HCT116 (cell line): ENCODE data around the gene FNDC3A. TPM values are rescaled to one million over a fixed set of nuclear protein-coding genes. Genes with fewer than 3 reads are reported as not detected.

Experiments used
- ATAC-seq: fragments of 200-7000 bp; cut with Tn5 transposase; 2 replicates; pipeline ENCODE4 v1.9.1; 2020; ENCODE audit warnings: mild to moderate bottlenecking, moderate library complexity
- BruUV-seq: library from RNA; stranded (reverse); fragments of 400-500 nt; replicated peaks from 2 replicates; lab custom pipeline; 2021; lab: Mats Ljungman, UMichigan
- CTCF ChIA-PET: fragments of 300-600 bp; sonication (Branson Sonifier 250); formaldehyde crosslinking; loops from one replicate; lab custom pipeline; 2021; ENCODE audit warnings: antibody characterized with exemption; lab: Charles Lee
- POLR2A ChIA-PET: fragments of 300-600, 350-600 bp; sonication (Branson Sonifier 250); formaldehyde crosslinking; loops from one replicate; lab custom pipeline; 2021; ENCODE audit warnings: antibody characterized with exemption; lab: Charles Lee
- RAD21 ChIA-PET, 2 experiments: fragments of 300-600 bp; sonication (Branson Sonifier 250); formaldehyde crosslinking; loops; one replicate each; lab custom pipeline; 2023; ENCODE audit warnings: low total read pairs in 2 of 2; ENCODE audit not compliant: uncharacterized antibody in 2 of 2, unreplicated experiment in 2 of 2, low non-redundant PET in 1 of 2; lab: Charles Lee
- DNase-seq: peaks from one replicate; pipeline ENCODE4 v3.0.0-alpha.2; 2010; ENCODE audit warnings: low read depth, low spot score
- H2AFZ ChIP-seq: fragments of 200-600 bp; shearing (Covaris generic), sonication (generic); 2 replicates; pipeline ENCODE4 v1.6.1; 2017; ENCODE audit warnings: low read depth, mixed run types, mixed read lengths, antibody characterized with exemption, low read length; ENCODE audit not compliant: poor library complexity, severe bottlenecking
- H3K27ac ChIP-seq: 2 replicates; pipeline ENCODE4 v1.5.1; 2012; ENCODE audit warnings: low read depth, low read length
- H3K27me3 ChIP-seq: fragments of 200-600 bp; sonication (generic); 2 replicates; pipeline ENCODE4 v1.6.1; 2016; ENCODE audit warnings: mixed run types, low read length, mixed read lengths; ENCODE audit not compliant: insufficient read depth
- H3K36me3 ChIP-seq, 2 experiments: fragments of 200-500 bp in 1 of 2; fragments of 200-600 bp in 1 of 2; sonication (Bioruptor generic) in 1 of 2; sonication (generic) in 1 of 2; 2 replicates each; pipeline versions ENCODE4 v1.5.1 to v1.6.1; 2014 to 2016; ENCODE audit warnings: low read length in 2 of 2, inconsistent platforms in 1 of 2, mixed read lengths in 1 of 2, mixed run types in 1 of 2; ENCODE audit not compliant: insufficient read depth in 2 of 2, control insufficient read depth in 1 of 2
- H3K4me1 ChIP-seq, 2 experiments: fragments of 200-600 bp in 1 of 2; sonication (generic) in 1 of 2; 2 replicates each; pipeline versions ENCODE4 v1.5.1 to v1.6.1; 2012 to 2017; ENCODE audit warnings: low read length in 2 of 2, inconsistent platforms in 1 of 2, mild to moderate bottlenecking in 1 of 2, mixed read lengths in 1 of 2, mixed run types in 1 of 2, moderate library complexity in 1 of 2; ENCODE audit not compliant: insufficient read depth in 2 of 2, control insufficient read depth in 1 of 2
- H3K4me2 ChIP-seq: fragments of 200-600 bp; sonication (generic); 2 replicates; pipeline ENCODE4 v1.6.1; 2017; ENCODE audit warnings: mixed run types, low read length, mixed read lengths
- H3K4me3 ChIP-seq, 2 experiments: fragments of 200-600 bp in 1 of 2; sonication (generic) in 1 of 2; replicated peaks in 1 of 2; 2 replicates each; pipeline ENCODE4 v1.5.1; 2011 to 2016; ENCODE audit warnings: low read length in 2 of 2, control low read depth in 1 of 2, low read depth in 1 of 2, mild to moderate bottlenecking in 1 of 2, mixed read lengths in 1 of 2, mixed run types in 1 of 2
- H3K79me2 ChIP-seq: fragments of 200-600 bp; sonication (generic); 2 replicates; pipeline ENCODE4 v1.6.1; 2017; ENCODE audit warnings: mild to moderate bottlenecking, mixed run types, low read length, moderate library complexity, mixed read lengths; ENCODE audit not compliant: insufficient read depth
- H3K9ac ChIP-seq: fragments of 200-600 bp; sonication (generic); 2 replicates; pipeline ENCODE4 v1.6.1; 2016; ENCODE audit warnings: low read length, mixed read lengths
- H3K9me2 ChIP-seq: fragments of 200-600 bp; sonication (generic), shearing (Covaris generic); 2 replicates; pipeline ENCODE4 v1.6.1; 2017; ENCODE audit warnings: mixed run types, mild to moderate bottlenecking, moderate library complexity; ENCODE audit not compliant: insufficient read depth
- H3K9me3 ChIP-seq, 2 experiments: fragments of 200-500 bp in 1 of 2; fragments of 200-600 bp in 1 of 2; sonication (Bioruptor generic) in 1 of 2; sonication (generic) in 1 of 2; 2 replicates each; pipeline ENCODE4 v1.6.1; 2014 to 2017; ENCODE audit warnings: low read length in 2 of 2, mixed read lengths in 2 of 2, inconsistent platforms in 1 of 2, low read depth in 1 of 2, mild to moderate bottlenecking in 1 of 2, mixed run types in 1 of 2, moderate library complexity in 1 of 2; ENCODE audit not compliant: control insufficient read depth in 1 of 2, insufficient read depth in 1 of 2
- H4K20me1 ChIP-seq: fragments of 200-600 bp; sonication (generic), shearing (Covaris generic); 2 replicates; pipeline ENCODE4 v1.6.1; 2017; ENCODE audit warnings: mixed run types, mild to moderate bottlenecking, moderate library complexity; ENCODE audit not compliant: insufficient read depth
- CEBPB ChIP-seq: IDR thresholded peaks from 2 replicates; pipeline ENCODE4 v1.6.1; 2012; ENCODE audit warnings: low read depth
- EGR1 ChIP-seq: IDR thresholded peaks from 2 replicates; pipeline ENCODE4 v1.6.1; 2012; ENCODE audit warnings: low read depth
- ELF1 ChIP-seq: IDR thresholded peaks from 2 replicates; pipeline ENCODE4 v1.6.1; 2012; ENCODE audit warnings: low read depth, borderline replicate concordance
- EZH2phosphoT487 ChIP-seq: fragments of 200-600 bp; IDR thresholded peaks from 2 replicates; pipeline ENCODE4 v1.6.1; 2018; ENCODE audit warnings: antibody characterized with exemption, borderline replicate concordance
- FOSL1 ChIP-seq: IDR thresholded peaks from 2 replicates; pipeline ENCODE4 v1.6.1; 2012; ENCODE audit warnings: low read depth
- JUND ChIP-seq: IDR thresholded peaks from 2 replicates; pipeline ENCODE4 v1.6.1; 2012
- POLR2A ChIP-seq: IDR thresholded peaks from 2 replicates; pipeline ENCODE4 v1.7.0; 2011; ENCODE audit warnings: borderline replicate concordance; ENCODE audit not compliant: insufficient read depth, insufficient read length; ENCODE audit errors: extremely low read depth
- POLR2AphosphoS5 ChIP-seq: IDR thresholded peaks from 2 replicates; pipeline ENCODE4 v1.6.1; 2011; ENCODE audit warnings: mild to moderate bottlenecking, low read depth, low read length, moderate library complexity
- RAD21 ChIP-seq: IDR thresholded peaks from 2 replicates; pipeline ENCODE4 v1.6.1; 2012; ENCODE audit warnings: low read depth, mild to moderate bottlenecking
- SRF ChIP-seq: IDR thresholded peaks from 2 replicates; pipeline ENCODE4 v1.6.1; 2012; ENCODE audit warnings: low read depth
- TCF7L2 ChIP-seq: IDR thresholded peaks from 2 replicates; pipeline ENCODE4 v1.7.0; 2011; ENCODE audit warnings: borderline replicate concordance, inconsistent platforms; ENCODE audit not compliant: insufficient read depth, insufficient read length; ENCODE audit errors: extremely low read depth
- intact Hi-C: fragments of 100-400 bp; cut with micrococcal nuclease; formaldehyde crosslinking; loops from 2 replicates; pipeline ENCODE4 v1.10.0; 2022
- total RNA-seq: library from RNA; stranded (reverse); gene quantifications from one replicate; pipeline ENCODE4 v1.2.1, GENCODE V29; 2021; ENCODE audit not compliant: unreplicated experiment
- TF ChIP-seq, protein P1 (sequence below): IDR thresholded peaks from 2 replicates; pipeline ENCODE4 v1.6.1; 2012; ENCODE audit warnings: low read depth
- TF ChIP-seq, protein P2 (sequence below), 3 experiments: fragments of 200-600 bp in 1 of 3; sonication (generic) in 1 of 3; IDR thresholded peaks in 2 of 3; conservative IDR thresholded peaks in 1 of 3; 2 replicates each; pipeline ENCODE4 v1.5.1; 2012 to 2017; ENCODE audit warnings: low read depth in 2 of 3, low read length in 2 of 3, antibody characterized with exemption in 1 of 3, borderline replicate concordance in 1 of 3, control low read depth in 1 of 3, mild to moderate bottlenecking in 1 of 3, mixed read lengths in 1 of 3, mixed run types in 1 of 3, moderate library complexity in 1 of 3; ENCODE audit not compliant: insufficient read depth in 1 of 3
- TF ChIP-seq, protein P3 (sequence below): IDR thresholded peaks from 2 replicates; pipeline ENCODE4 v1.6.1; 2011; ENCODE audit warnings: mild to moderate bottlenecking, low read length, moderate library complexity; ENCODE audit not compliant: insufficient replicate concordance; ENCODE audit errors: extremely low read depth

The FNDC3A gene
- total RNA-seq, 1 experiment from 2014 or later = 30.5 TPM

DNA sequence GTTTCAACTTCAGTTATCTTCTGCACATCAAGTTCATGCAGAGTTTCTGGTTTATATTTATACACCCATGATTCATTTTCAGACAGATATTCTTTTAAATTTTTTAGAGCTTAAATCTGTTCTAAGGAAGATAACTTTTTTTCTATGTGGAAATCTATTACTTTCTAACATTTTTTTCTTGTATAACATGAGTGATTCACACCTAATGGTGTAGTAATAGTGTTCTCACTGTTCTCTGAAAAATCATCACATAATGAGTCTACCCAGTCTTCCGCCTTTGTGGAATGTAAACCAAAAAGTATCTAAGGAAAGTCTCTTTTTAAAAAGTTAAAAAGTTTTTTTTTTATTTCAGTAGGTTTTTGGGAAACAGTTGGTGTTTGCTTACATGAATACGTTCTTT, 70.8 kb downstream of the FNDC3A start:
- H3K9me3 ChIP-seq = no peaks in the 10 kb centered on the region
- no peaks in the 10 kb centered on the region; the same call in 1 of the 2 replicates for H3K9me2 ChIP-seq
- ChIA-PET POLR2A (no interaction called here), CTCF (no interaction called here), RAD21 (no interaction called here)
- no peak overlapping the region for H3K4me2 ChIP-seq
- no peaks in the 10 kb centered on the region for H3K27me3 ChIP-seq
- H2AFZ ChIP-seq = no peak overlapping the region
- no peak overlapping the region for H3K4me3 ChIP-seq
- DNase-seq (no peak), ATAC-seq (no peak)
- no TSS peak for BruUV-seq
- TF ChIP-seq FOSL1 = no peak
- no peak for TF ChIP-seq POLR2AphosphoS5
- no peak overlapping the region for H3K9ac ChIP-seq
- H3K27ac ChIP-seq = no peak overlapping the region
- no peaks in the 10 kb centered on the region for H4K20me1 ChIP-seq
- no peaks in the 10 kb centered on the region; a peak in 1 of 4 replicates for H3K36me3 ChIP-seq
- no peaks in the 10 kb centered on the region for H3K4me1 ChIP-seq
- intact Hi-C loops = no loop called here
- no peaks in the 10 kb centered on the region for H3K79me2 ChIP-seq

DNA sequence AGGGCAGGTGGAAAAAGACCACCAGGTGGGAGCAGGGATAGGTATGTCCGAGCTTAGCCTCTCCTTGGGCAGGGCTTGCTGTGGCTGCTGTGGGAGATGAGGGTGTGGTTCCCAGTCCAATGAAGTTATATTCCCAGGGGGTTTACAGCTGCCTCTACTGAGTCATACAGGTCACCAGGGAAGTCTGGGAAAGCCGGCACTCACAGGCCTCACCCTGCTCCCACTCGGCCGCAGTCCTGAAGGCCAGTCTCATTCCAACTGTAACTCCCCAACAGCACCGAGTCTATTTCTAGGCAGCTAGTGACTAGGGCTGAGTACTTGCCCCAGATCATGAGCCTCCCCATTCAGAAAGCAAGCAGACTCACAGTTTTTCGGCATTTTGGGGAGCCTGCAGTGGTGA, 77.1 kb downstream of the FNDC3A start:
- intact Hi-C loops = no loop called here
- POLR2A ChIA-PET = no interaction called here
- TF ChIP-seq POLR2A (no peak), EZH2phosphoT487 (no peak), RAD21 (no peak), POLR2AphosphoS5 (no peak), ELF1 (no peak), JUND (no peak), SRF (no peak), EGR1 (no peak), CEBPB (no peak), TCF7L2 (no peak)
- TF ChIP-seq, protein P1, sequence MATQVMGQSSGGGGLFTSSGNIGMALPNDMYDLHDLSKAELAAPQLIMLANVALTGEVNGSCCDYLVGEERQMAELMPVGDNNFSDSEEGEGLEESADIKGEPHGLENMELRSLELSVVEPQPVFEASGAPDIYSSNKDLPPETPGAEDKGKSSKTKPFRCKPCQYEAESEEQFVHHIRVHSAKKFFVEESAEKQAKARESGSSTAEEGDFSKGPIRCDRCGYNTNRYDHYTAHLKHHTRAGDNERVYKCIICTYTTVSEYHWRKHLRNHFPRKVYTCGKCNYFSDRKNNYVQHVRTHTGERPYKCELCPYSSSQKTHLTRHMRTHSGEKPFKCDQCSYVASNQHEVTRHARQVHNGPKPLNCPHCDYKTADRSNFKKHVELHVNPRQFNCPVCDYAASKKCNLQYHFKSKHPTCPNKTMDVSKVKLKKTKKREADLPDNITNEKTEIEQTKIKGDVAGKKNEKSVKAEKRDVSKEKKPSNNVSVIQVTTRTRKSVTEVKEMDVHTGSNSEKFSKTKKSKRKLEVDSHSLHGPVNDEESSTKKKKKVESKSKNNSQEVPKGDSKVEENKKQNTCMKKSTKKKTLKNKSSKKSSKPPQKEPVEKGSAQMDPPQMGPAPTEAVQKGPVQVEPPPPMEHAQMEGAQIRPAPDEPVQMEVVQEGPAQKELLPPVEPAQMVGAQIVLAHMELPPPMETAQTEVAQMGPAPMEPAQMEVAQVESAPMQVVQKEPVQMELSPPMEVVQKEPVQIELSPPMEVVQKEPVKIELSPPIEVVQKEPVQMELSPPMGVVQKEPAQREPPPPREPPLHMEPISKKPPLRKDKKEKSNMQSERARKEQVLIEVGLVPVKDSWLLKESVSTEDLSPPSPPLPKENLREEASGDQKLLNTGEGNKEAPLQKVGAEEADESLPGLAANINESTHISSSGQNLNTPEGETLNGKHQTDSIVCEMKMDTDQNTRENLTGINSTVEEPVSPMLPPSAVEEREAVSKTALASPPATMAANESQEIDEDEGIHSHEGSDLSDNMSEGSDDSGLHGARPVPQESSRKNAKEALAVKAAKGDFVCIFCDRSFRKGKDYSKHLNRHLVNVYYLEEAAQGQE = no peak
- TF ChIP-seq, protein P2, sequence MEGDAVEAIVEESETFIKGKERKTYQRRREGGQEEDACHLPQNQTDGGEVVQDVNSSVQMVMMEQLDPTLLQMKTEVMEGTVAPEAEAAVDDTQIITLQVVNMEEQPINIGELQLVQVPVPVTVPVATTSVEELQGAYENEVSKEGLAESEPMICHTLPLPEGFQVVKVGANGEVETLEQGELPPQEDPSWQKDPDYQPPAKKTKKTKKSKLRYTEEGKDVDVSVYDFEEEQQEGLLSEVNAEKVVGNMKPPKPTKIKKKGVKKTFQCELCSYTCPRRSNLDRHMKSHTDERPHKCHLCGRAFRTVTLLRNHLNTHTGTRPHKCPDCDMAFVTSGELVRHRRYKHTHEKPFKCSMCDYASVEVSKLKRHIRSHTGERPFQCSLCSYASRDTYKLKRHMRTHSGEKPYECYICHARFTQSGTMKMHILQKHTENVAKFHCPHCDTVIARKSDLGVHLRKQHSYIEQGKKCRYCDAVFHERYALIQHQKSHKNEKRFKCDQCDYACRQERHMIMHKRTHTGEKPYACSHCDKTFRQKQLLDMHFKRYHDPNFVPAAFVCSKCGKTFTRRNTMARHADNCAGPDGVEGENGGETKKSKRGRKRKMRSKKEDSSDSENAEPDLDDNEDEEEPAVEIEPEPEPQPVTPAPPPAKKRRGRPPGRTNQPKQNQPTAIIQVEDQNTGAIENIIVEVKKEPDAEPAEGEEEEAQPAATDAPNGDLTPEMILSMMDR (IDR thresholded peaks at IDR 0.05 in 2 of 3, conservative IDR thresholded peaks at IDR 0.05 in 1 of 3; ENCODE audit: borderline replicate concordance in 1 of 3, insufficient read depth in 1 of 3, low read depth in 2 of 3, low read length in 2 of 3) = no peak
- TF ChIP-seq, protein P3, sequence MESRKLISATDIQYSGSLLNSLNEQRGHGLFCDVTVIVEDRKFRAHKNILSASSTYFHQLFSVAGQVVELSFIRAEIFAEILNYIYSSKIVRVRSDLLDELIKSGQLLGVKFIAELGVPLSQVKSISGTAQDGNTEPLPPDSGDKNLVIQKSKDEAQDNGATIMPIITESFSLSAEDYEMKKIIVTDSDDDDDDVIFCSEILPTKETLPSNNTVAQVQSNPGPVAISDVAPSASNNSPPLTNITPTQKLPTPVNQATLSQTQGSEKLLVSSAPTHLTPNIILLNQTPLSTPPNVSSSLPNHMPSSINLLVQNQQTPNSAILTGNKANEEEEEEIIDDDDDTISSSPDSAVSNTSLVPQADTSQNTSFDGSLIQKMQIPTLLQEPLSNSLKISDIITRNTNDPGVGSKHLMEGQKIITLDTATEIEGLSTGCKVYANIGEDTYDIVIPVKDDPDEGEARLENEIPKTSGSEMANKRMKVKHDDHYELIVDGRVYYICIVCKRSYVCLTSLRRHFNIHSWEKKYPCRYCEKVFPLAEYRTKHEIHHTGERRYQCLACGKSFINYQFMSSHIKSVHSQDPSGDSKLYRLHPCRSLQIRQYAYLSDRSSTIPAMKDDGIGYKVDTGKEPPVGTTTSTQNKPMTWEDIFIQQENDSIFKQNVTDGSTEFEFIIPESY = no peak

More for the DNA sequence above, 77.1 kb downstream of the FNDC3A start:
- ATAC-seq (0 out of 2 replicates have a peak, but pooled peaks have one; percentile 27), DNase-seq (no peak)
- Histone ChIP-seq H2AFZ (no peak overlapping the region), H3K27ac (no peak overlapping the region), H3K9me2 (no peaks in the 10 kb centered on the region; the same call in 1 of the 2 replicates), H3K4me1 (peaks cover 0 to 8% of the 10 kb centered on the region in 2 experiments; a peak in 1 of 4 replicates), H3K4me2 (no peak overlapping the region), H3K9ac (no peak overlapping the region), H4K20me1 (no peaks in the 10 kb centered on the region), H3K79me2 (no peaks in the 10 kb centered on the region), H3K36me3 (no peaks in the 10 kb centered on the region), H3K4me3 (no peak overlapping the region), H3K27me3 (no peaks in the 10 kb centered on the region), H3K9me3 (no peaks in the 10 kb centered on the region)
- RAD21 ChIA-PET = no interaction called here
- no TSS peak for BruUV-seq
- CTCF ChIA-PET = no interaction called here
